ENCODE results near the gene WDFY3.

WDFY3 gene

DNA sequence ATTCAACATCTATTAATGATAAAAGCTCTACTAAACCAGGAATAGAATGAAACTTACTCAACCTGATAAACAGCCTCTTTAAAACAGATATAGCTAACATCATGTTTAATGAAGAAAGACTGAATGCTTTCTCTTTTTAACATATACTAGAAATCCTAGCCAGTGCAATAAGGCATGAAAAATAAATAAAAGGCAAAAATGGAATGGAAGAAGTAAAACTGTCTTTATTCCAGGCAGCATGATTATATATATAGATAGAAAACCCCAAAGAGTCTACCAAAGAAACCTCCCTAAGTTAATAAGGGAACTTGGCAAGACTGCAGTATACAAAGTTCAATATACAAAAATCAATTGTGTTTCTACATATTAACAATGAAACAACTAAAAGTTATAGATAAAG, 25.5 kb downstream of the WDFY3 start:
- no peak for DNase-seq

DNA sequence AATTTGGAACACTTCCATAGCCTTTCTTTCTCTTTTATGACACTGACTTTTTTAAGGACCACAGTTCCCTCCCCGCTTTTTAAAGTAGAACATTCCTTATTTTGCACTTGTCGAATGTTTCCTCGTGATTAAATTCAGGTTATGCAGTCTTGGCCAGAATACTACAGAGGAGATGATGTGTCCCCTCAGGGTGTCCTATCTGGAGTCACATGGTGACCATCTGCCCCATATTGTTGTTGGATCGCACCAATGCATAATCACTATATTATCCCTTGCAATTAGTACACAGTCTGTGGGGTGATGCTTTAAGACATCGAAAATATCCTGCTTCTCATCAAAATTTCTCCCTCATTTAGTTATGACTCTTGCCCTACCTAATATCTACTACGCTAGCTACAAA, 27.4 kb downstream of the WDFY3 start:
- DNase-seq: no peak

DNA sequence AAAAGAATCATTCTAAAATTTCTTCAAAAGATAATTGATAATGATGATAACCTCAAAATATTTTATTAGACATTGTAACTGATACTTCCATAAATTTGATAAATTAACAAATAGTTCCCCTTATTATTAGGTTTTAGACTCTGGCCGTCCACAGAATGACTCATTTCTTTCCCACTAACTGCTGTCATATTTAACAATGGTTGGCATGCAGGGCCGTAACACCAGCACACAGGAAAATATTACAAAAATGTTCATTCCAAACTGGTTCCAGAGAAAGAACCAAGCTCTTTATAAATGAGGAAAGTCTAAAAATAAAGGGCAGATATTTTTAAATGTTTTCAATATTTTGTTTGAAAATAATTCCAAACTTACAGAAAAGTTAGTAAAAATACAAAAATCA, 28.2 kb downstream of the WDFY3 start:
- DNase-seq: no peak

DNA sequence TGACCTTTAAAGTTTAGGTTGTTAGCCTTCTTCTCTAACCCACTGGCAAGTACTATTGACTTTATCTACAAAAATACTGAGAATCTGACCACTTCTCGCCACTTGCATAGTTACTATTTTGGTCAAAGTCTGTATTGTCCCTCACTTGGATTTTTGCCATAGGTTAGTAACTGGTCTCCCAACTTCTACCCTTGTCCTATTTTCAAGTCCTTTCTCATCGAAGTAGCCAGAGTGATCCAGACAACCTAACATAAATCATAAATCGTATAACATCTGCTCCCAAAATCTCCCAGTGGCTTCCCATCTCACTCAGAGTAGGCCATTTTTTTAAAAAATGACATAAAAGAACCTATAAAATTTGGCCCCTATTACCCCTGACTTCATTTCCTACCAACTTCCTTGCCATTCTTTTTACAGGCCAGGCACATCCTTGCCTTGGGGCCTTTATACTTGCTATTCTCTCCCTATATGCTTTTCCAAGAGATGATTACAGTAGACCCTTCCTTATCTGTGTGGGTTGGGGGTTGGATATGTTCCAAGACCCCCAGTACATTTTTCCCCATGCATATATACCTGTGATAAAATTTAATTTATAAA, 29.0 kb downstream of the WDFY3 start:
- DNase-seq: no peak

DNA sequence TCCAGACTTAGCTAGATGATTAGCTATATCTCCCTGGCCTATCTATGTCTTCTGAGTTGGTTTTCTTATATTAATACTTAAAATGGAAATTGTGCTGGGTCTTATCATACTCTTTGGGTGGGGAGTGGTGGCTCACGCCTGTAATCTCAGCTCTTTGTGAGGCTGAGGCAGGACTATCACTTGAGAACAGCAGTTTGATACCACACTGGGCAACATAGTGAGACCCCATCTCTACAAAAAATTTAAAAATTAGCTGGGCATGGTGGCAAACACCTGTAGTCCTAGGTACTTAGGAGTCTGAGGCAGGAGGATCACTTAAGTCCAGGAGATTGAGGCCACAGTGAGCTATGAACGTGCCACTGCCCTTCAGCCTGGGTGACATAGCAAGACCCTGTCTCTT, 30.4 kb downstream of the WDFY3 start:
- no peak for DNase-seq

DNA sequence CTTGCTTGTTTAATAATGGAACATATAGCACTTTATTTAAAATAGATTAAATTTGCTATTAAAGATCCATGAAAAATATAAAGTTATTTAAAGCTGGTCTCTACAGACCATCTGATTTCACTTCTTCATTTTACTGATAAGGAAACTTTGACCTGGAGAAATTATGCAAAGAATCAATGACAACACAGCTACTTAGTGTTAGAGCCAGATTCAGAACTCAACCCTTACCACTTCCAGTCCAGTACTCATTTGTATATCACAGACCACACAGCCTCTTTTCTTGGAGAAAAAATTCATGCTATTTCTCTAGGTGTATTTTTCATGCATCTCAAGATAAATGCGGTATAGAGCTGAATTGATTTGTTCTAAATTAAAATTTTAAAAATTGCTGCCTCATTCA, 34.0 kb downstream of the WDFY3 start:
- DNase-seq: no peak

DNA sequence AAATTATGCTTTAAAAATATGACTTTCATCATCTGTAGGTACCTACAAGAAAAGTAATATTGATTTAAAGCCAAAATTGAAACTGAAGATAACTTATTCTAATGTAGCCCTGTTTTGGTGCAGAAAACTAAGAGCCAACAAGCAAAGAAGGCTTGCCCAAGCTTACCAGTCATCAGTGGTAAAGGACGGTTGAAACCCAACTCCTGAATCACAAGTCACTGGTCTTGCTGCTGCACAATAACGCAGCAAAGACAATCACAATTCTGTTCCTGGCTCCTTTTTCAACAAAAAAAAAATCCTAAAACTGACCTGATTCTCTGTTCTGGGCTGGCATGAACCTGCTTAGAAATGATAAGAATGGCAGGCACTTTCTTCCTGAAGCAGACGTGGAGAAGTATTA, 34.5 kb downstream of the WDFY3 start:
- DNase-seq: no peak

DNA sequence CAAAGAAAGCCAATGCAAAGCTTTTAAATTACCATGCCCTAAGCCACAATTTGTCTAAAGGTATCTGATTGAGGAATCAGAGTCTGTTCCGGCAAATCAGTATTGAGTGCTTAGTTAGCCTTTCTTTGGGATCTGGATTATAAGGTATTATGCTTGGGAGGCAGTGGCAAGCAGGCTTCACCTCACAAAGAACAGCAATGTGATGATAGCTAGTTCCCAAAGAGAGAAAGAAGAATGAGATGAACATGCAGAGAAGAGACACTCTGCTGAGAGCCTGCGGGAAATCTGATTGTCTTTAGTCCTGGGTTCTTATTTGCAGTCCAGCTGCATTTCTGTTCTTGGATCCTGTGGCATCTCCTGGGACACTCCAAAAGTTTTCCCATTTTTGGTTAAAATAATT, 35.2 kb downstream of the WDFY3 start:
- DNase-seq: no peak

DNA sequence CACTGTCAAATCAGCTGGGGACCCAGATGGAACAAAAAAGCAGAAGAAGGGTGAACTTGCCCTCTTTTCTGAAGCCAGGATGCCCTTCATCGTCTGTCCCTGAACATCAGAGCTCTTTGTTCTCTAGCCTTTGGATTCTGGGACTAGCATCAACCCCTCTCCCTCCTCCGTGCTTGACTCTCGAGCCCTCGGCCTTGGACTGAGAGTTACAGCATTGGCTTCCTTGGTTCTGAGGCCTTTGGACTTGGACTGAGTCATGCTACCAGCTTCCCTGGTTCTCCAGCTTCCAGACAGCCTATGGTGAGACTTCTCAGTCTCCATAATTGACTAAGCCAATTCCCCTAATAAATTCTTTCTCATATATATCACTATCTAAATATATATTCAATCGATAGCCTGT, 38.4 kb downstream of the WDFY3 start:
- DNase-seq: no peak

DNA sequence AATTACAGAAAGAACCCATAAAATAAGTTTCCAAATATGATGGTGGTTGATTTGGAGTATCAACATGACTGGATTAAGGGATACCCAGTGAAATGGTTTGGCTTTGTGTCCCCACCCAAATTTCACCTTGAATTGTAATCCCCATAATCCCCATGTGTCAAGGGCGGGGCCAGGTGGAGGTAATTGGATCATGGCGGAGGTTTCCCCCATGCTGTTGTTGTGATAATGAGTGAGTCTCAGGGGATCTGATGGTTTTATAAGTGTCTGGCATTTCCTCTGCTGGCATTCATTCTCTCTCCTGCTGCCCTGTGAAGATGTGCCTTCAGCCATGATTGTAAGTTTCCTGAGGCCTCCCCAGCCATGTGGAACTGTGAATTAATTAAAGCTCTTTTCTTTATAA, 39.1 kb downstream of the WDFY3 start:
- no peak for DNase-seq

DNA sequence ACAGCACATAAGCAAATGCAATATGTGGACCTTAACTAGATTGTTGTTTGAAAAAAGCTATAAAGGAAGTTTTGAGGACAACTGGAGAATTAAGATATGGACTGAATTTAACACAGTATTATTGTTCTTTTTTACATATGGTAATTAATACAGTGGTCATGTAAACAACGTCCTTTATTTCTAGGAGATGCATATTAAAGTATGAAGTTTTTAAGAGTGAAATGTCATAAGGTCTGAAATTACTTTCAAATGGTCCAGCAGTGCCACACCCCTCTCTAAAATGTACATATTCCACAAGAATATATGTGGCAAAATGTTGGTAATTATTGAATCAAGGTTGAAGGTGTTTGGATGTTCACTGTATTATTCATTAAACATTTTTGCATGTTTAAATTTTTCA, 40.9 kb downstream of the WDFY3 start:
- DNase-seq: no peak

DNA sequence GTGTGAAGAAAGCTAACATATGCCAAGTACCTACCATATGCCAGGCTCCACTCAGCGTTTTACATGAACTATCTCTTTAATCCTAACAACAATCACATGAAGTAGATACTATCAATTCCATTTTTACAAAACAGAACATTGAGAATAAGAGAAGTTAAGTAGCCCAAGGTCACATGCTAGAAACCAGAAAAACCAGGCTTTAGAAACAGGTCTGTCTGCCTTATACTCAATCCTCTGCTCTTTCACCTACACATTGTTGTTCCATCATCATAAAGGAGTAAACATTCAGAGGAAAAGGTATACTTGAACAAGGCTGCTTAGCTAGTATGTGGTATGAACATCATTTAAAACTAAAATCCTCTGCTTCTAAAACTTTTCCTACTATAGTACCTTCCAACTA, 42.1 kb downstream of the WDFY3 start:
- no peak for DNase-seq

DNA sequence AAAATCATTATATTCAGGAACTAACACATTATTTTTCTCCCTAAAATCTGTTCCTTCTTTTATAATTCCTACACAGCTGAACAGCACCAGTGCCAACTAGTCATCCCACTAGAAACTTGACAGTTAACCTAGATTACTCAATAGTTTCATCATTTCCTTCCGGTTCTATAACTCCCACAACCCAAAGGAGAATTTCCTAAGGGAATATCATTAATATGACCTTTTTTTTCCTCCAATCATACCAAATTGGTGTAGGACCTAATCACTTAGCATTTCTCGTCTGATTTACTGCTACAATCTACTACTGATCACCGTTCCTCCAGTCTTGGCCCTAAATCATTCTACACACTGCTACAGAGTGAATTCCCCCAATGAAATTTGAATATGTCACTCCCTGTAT, 45.9 kb downstream of the WDFY3 start:
- DNase-seq: no peak

DNA sequence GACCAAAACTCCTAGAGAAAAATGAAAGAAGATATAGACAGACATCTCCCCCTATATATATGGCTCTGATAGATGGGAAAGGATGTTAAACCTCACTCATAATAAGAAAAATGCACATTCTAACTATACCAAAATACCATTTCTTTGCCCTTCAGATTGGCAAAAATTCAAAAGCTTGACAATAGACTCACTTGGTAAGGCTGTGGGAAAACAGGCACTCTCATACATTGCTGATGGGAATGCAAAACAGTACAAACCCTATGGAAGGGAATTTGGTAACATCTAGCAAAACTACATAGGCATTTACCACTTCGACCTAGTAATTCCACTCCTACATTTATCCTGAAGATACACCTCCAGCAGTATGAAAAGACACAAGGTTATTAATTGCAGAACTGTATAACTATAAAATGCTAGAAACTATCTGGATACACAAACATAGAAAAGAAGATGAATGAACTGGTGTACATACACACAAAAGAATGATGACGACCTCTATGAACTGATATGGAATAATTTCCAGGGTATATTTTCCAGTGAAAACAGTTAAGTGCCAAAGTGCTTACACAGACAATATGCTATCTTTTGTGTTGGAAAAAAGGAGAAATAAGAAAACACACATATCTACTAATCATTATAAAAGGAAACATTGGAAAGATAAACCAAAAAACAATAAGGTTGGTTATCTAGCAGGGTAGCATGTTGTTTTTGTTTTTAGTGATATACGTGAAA, 48.5 kb downstream of the WDFY3 start:
- no peak for DNase-seq

DNA sequence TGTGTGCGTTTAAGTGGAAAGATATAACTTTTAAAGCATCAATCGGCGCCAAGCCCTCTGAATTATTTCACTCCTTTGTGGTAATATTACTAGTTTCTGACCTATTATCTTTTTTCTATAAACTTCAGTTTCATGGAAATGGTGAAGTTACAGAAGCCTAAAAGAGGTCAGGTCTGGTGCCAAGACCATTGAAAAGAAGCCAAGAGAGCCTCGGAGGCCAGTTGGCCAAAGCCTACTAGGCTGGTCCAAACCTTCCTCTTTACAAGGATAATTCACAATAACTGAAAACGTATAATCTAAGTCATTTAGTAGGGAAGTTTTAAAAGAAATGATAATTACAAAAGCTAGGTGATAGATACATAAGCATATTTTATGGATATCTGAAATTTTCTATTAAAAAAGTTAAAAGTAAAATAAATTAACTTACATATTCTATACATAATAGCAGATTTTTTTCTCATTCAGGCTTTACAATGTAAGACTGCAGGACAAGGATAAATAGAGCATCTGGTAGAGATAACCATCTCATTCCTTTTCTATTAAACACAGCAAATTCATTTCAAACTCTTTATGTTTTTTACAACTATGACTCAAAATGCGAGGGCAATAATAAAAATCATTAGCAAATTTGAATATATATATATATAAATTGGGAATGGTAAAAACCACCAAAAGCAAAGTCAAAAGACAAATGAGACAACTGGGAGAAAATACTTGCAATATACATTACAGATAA, 49.2 kb downstream of the WDFY3 start:
- DNase-seq: no peak

DNA sequence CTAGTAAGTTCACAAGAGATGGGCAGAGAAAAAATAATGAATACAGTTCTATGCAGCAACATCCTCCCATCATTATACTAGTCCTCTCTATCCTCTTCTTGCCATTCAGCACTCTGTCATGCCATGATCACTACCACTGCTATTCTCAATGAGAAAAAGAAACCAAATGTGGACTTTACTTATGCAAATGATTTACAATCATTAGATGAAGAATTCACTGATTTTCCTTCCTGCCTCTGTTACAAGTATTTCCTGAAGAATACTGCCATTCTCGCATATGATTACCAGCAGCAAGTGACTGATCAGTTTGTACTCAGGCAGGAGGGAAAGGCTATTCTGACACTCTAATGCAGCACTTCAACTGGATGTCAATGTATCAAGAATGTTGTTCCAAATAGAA, 50.3 kb downstream of the WDFY3 start:
- DNase-seq: no peak

DNA sequence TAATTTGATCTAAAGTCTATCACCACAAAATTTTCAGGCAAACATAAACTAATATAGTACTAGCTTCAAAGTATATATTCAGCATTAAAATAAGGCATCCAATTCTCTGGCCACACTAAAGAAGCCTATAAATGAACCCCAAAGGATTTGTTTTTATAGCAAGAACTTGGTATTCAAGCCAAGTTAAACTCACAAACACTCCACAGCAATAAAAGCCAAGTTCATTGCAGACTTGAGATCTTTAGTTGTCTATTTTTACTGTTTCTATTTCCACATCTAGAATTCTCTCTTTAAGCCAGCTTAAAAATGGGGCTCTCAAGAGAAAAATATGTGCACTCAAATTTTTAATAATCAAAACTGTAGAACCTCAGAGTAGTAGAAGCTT, 51.1 kb downstream of the WDFY3 start:
- no peak for DNase-seq

DNA sequence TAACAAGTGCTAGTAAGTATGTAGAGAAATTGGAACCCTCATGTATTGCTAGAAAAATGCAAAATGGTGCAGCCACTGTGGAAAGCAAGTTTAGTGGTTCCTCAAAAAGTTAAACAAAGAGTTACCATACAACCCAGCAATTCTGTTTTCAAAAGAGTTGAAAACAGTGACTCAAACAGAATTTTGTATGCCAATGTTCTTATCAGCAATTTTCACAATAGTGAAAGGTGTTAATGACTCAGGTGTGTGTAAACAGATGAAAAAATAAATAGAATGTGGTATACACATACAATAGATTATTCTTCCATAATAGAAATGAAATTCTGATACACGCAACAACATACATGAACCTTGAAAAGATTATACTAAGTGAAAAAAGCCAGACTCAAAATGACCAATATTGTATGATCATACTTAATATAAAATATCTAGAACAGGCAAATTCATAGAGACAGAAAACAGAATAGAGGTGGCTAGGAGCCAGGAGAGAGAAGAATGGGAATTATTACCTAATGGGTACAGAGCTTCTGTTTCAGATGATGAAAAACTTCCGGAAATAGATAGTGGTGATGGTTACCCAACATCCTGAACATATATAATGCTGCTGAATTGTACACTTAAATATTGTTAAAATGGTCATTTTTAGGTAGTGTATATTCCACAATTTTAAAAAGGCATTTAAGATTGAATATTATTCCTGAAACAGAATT, 51.6 kb downstream of the WDFY3 start:
- no peak for DNase-seq

DNA sequence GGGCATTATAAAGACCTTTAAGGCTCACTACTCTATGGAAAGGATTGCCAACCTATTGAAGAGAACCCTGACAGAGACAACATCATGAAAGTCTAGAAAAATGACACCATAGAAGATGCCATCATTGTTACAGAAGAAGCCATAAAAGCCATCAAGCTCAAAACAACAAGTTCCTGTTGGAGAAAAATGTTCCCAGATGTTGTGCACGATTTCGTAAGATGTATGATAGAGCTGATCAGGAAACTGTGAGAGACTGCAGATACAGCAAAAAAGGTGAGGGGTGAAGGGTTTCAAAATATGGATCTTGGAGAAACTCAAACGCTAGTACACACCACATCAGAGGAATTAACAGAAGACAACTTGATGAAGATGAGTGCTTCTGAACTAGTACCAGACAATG, 53.3 kb downstream of the WDFY3 start:
- no peak for DNase-seq

DNA sequence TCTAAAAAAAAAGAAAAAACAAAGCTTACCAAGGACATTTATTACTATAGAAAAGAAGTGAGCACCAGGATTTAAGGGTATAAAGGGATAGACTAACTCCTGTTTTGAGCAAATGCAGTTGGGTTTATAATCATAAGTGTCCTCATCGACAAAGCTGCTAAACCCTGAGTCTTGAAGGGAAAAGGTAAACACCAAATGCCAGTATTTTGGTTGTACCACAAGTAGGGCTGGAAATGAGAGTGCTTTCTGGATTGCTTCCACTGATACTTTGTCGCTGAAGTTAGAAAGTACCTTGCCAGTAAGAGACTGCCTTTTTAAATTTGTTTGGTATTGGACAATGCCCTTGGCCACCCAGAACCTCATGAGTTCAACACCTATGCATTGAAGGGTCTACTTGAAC, 53.7 kb downstream of the WDFY3 start:
- DNase-seq: no peak

DNA sequence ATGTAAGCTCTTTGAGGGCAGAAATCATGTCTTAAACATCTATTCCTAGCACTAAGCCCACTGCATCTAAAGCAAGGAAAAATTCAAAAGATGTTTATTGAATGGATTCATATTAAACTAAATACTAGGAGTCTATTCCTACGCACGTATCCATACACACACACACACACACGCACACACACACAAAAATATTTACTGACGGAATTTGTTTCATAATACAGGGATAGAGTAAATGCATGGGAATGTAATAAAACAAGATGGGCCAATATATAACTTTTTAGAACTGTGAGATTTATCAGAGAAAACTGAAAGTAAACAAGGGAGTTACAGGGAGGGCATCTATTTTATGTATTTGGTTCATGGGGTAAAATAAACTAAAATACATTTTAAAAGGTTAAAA, 57.6 kb downstream of the WDFY3 start:
- no peak for DNase-seq

DNA sequence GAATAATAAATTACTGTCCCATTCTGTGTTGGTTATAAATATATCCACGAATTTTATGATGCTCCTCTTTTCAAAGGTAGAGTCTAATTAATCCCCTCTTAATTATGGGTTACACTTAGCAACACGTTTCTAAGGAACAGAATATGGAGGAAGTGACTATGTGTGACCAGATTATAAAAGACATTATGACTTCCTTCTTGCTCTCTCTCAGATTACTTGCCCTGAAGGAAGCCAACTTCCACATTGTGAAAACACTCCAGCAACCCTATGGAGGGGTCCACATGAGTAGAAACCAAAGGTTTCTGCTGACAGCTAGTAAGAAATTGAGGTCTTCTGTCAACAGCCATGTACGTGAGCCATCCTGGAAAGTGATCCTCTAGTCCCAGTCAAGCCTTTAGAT, 59.3 kb downstream of the WDFY3 start:
- no peak for DNase-seq

DNA sequence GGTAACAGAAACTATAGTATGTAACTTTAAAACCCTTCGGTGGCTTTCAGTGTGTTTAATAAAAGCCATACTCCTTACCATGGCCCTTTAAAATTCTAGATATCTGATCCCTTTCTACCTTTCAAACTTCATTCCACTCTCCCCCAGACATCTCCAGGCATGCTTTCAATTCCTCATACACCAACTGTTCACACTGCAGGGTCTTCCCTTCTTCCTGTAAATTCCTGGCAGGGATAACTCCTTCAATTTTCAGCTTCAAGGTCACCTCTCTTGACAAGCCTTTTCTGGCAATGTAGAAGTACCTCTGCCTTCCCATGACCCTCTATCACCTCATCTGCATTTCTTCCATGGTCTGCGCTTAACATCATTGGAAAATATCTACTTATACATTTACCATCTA, 60.8 kb downstream of the WDFY3 start:
- no peak for DNase-seq

DNA sequence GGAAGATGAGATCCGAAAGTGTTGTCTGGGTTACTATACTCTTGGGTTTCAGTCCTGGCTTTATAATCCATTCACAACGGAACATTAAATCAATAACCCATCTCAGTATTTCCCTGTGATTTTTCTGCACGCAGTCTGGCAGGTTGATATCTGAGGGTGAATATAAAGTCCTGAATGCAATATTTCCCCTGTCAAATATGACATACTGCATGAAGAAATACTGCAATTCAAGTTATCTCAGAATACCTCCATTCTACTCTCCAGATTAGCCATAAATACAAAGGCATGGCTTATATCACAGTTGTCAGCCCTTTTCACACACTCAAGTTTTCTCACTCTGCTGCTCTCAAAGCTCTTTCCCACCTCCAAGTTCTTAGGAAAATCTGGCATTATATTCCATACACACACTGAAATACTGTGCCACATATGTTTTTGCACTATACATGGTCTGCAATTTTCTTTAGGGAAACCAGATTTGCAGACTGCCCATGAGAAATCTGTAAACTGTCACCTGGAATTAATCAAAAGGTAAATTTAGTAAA, 64.7 kb downstream of the WDFY3 start:
- DNase-seq: no peak

Data from stimulated activated CD8-positive, alpha-beta memory T cell treated with anti-CD3 and anti-CD28 coated beads, Interleukin-4, amount 100 ng/mL, for 48 hours (primary cell).